CD4-positive, alpha-beta T cell (primary cell): ENCODE results near the gene RPTOR. TPM values are rescaled to one million over a fixed set of nuclear protein-coding genes. Genes with fewer than 3 reads are reported as not detected.

Experiments used
- ATAC-seq: fragments of 200-7000 bp; cut with Tn5 transposase; one replicate; pipeline ENCODE4 v1.10.0; 2022; ENCODE audit warnings: mild to moderate bottlenecking; ENCODE audit not compliant: poor library complexity
- CTCF ChIA-PET: fragments of 350-600 bp; sonication (Branson Sonifier 250); formaldehyde crosslinking; loops from one replicate; lab custom pipeline; 2021; ENCODE audit warnings: antibody characterized with exemption, inconsistent platforms; lab: Charles Lee
- POLR2A ChIA-PET: fragments of 350-600 bp; sonication (Branson Sonifier 250); formaldehyde crosslinking; loops from one replicate; lab custom pipeline; 2021; ENCODE audit warnings: antibody characterized with exemption, inconsistent platforms; lab: Charles Lee
- DNase-seq, 14 experiments: peaks; one replicate each; pipeline ENCODE4 v3.0.0-alpha.2; 2013 to 2020; ENCODE audit warnings: mixed read lengths in 2 of 14
- H3K27ac ChIP-seq, 2 donors: one replicate each; pipeline versions ENCODE4 v1.5.1 to v1.7.0; 2013; ENCODE audit warnings: low read length in 2 of 2, low read depth in 1 of 2, mild to moderate bottlenecking in 1 of 2
- H3K27me3 ChIP-seq, 2 experiments: 1 replicate in 1 of 2; 2 replicates in 1 of 2; pipeline versions ENCODE4 v1.6.1 to v1.7.0; 2013; ENCODE audit warnings: low read length in 2 of 2, control low read depth in 1 of 2, mild to moderate bottlenecking in 1 of 2, moderate library complexity in 1 of 2; ENCODE audit not compliant: insufficient read depth in 2 of 2, control insufficient read depth in 1 of 2
- H3K36me3 ChIP-seq: one replicate; pipeline ENCODE4 v1.6.1; 2013; ENCODE audit warnings: low read length, control low read depth; ENCODE audit not compliant: insufficient read depth
- H3K4me1 ChIP-seq: one replicate; pipeline ENCODE4 v1.6.1; 2013; ENCODE audit warnings: low read length, control low read depth; ENCODE audit not compliant: insufficient read depth
- H3K4me3 ChIP-seq: one replicate; pipeline ENCODE4 v1.5.1; 2013; ENCODE audit warnings: mild to moderate bottlenecking, low read length, moderate library complexity
- H3K9me3 ChIP-seq, 2 experiments: 1 replicate in 1 of 2; 2 replicates in 1 of 2; pipeline versions ENCODE4 v1.6.1 to v1.7.0; 2013; ENCODE audit warnings: low read length in 2 of 2, mild to moderate bottlenecking in 2 of 2, control low read depth in 1 of 2, moderate library complexity in 1 of 2; ENCODE audit not compliant: control insufficient read depth in 1 of 2, insufficient read depth in 1 of 2
- H3K27ac Mint-ChIP-seq: one replicate; pipeline ENCODE4 v1.8.0; 2020; ENCODE audit warnings: mixed read lengths
- H3K27me3 Mint-ChIP-seq: one replicate; pipeline ENCODE4 v1.8.0; 2021; ENCODE audit warnings: mixed read lengths
- H3K36me3 Mint-ChIP-seq: one replicate; pipeline ENCODE4 v1.8.0; 2021; ENCODE audit warnings: low read depth, mixed read lengths
- H3K4me1 Mint-ChIP-seq: one replicate; pipeline ENCODE4 v1.8.0; 2021; ENCODE audit warnings: low read depth, mixed read lengths
- H3K4me3 Mint-ChIP-seq: one replicate; pipeline ENCODE4 v1.8.0; 2020; ENCODE audit warnings: mild to moderate bottlenecking, mixed read lengths
- H3K9me3 Mint-ChIP-seq: one replicate; pipeline ENCODE4 v1.8.0; 2020; ENCODE audit warnings: mixed read lengths
- CTCF ChIP-seq: fragments of 200-600 bp; IDR thresholded peaks from one replicate; pipeline ENCODE4 v1.8.0; 2022; ENCODE audit warnings: antibody characterized with exemption, mild to moderate bottlenecking
- intact Hi-C, 2 experiments: fragments of 100-400 bp; cut with DNase I in 1 of 2; cut with micrococcal nuclease in 1 of 2; formaldehyde crosslinking; loops; one replicate each; pipeline versions ENCODE4 v1.15.1 to v1.9.0; 2023 to 2025; cut with DNase I, micrococcal nuclease
- total RNA-seq, 174 experiments: library from RNA in 2 of 174; stranded (reverse) in 2 of 174; gene quantifications; one replicate each; pipeline ENCODE4 v1.2.3 and lab custom pipeline; 2021 to 2026

The RPTOR gene
- total RNA-seq, 2 experiments from 2014 or later, result 45.0 to 47.1 TPM

GRCh38 chr17:80979547-80980378 lies 435.1 kb downstream of the RPTOR start:
- Histone ChIP-seq H3K4me1 (peaks cover 8% of the 10 kb centered on the region), H3K27ac (no peak overlapping the region), H3K9me3 (peaks cover 0 to 6% of the 10 kb centered on the region in 2 experiments), H3K4me3 (no peak overlapping the region), H3K36me3 (no peaks in the 10 kb centered on the region), H3K27me3 (peaks cover 0 to 15% of the 10 kb centered on the region in 2 experiments)
- Mint-ChIP-seq H3K4me1 (peaks cover 8% of the 10 kb centered on the region), H3K9me3 (no peaks in the 10 kb centered on the region), H3K4me3 (no peak overlapping the region), H3K36me3 (no peaks in the 10 kb centered on the region), H3K27ac (no peak overlapping the region), H3K27me3 (peaks cover 26% of the 10 kb centered on the region)
- ATAC-seq, result no peak
- CTCF ChIA-PET, result no interaction called here
- no peak for TF ChIP-seq CTCF
- intact Hi-C loops, result no loop called here
- DNase-seq, result no peak
- POLR2A ChIA-PET, result no interaction called here

GRCh38 chr17:80980397-80981061 lies 435.9 kb downstream of the RPTOR start:
- ChIA-PET CTCF (interaction anchor here (0.7 to 1.2 kb wide), 3 partner anchors 68 to 553 kb away, joined by 3 to 15 read pairs (median 3); no protein-coding TSS in a partner anchor), POLR2A (interaction anchor here (0.7 kb wide), 1 partner anchor 42 kb away, joined by 3 read pairs; no protein-coding TSS in a partner anchor)
- H3K36me3 Mint-ChIP-seq, result no peaks in the 10 kb centered on the region
- H3K4me1 Mint-ChIP-seq, result peaks cover 8% of the 10 kb centered on the region
- peak in 1 of 14 experiments; percentile 41 for DNase-seq
- ATAC-seq, result peak; percentile 26
- H3K27me3 Mint-ChIP-seq, result peaks cover 26% of the 10 kb centered on the region
- no peak overlapping the region for H3K4me3 Mint-ChIP-seq
- peaks cover 0 to 15% of the 10 kb centered on the region in 2 experiments for H3K27me3 ChIP-seq
- intact Hi-C loops, result loop anchor here (1.0 kb wide), 2 partner anchors 407 to 553 kb away; no protein-coding TSS in a partner anchor
- H3K4me1 ChIP-seq, result peaks cover 8% of the 10 kb centered on the region
- peaks cover 0 to 6% of the 10 kb centered on the region in 2 experiments for H3K9me3 ChIP-seq
- no peaks in the 10 kb centered on the region for H3K9me3 Mint-ChIP-seq
- TF ChIP-seq CTCF, result no peak
- H3K4me3 ChIP-seq, result no peak overlapping the region
- no peaks in the 10 kb centered on the region for H3K36me3 ChIP-seq
- no peak overlapping the region for H3K27ac ChIP-seq
- H3K27ac Mint-ChIP-seq, result no peak overlapping the region

GRCh38 chr17:80981062-80981902 lies 436.6 kb downstream of the RPTOR start:
- peaks cover 0 to 6% of the 10 kb centered on the region in 2 experiments for H3K9me3 ChIP-seq
- TF ChIP-seq CTCF, result peak; percentile 72
- DNase-seq (peak in 10 of 14 experiments; percentile 14 to 75 (median 38)), ATAC-seq (peak; percentile 78)
- no peaks in the 10 kb centered on the region for H3K9me3 Mint-ChIP-seq
- H3K4me1 Mint-ChIP-seq, result peaks cover 8% of the 10 kb centered on the region
- ChIA-PET POLR2A (interaction anchor here (0.7 kb wide), 1 partner anchor 43 kb away, joined by 3 read pairs; no protein-coding TSS in a partner anchor), CTCF (interaction anchor here (0.7 to 1.2 kb wide), 3 partner anchors 69 to 554 kb away, joined by 3 to 15 read pairs (median 3); no protein-coding TSS in a partner anchor)
- H3K36me3 ChIP-seq, result no peaks in the 10 kb centered on the region
- no peak overlapping the region for H3K27ac ChIP-seq
- H3K27ac Mint-ChIP-seq, result no peak overlapping the region
- H3K4me3 ChIP-seq, result no peak overlapping the region
- H3K27me3 Mint-ChIP-seq, result peaks cover 30% of the 10 kb centered on the region
- no peaks in the 10 kb centered on the region for H3K36me3 Mint-ChIP-seq
- no peak overlapping the region for H3K4me3 Mint-ChIP-seq
- peaks cover 8% of the 10 kb centered on the region for H3K4me1 ChIP-seq
- peaks cover 0 to 15% of the 10 kb centered on the region in 2 experiments for H3K27me3 ChIP-seq
- intact Hi-C loops, result loop anchor here (1.0 kb wide), 2 partner anchors 408 to 554 kb away; no protein-coding TSS in a partner anchor
